Endodermal cell (in vitro differentiated cells): ENCODE results near the gene CCDC171. TPM values are rescaled to one million over a fixed set of nuclear protein-coding genes. Genes with fewer than 3 reads are reported as not detected.

ENCODE experiments used
- DNase-seq: peaks from one replicate; pipeline ENCODE4 v3.0.0-alpha.2; 2017
- H3K27ac ChIP-seq: 2 replicates; pipeline ENCODE4 v1.5.1; 2013; ENCODE audit warnings: mild to moderate bottlenecking, low read depth, low read length, moderate library complexity
- H3K27me3 ChIP-seq: 2 replicates; pipeline ENCODE4 v1.6.1; 2013; ENCODE audit warnings: mild to moderate bottlenecking, low read length, moderate library complexity; ENCODE audit not compliant: insufficient read depth, control insufficient read depth, poor library complexity, severe bottlenecking
- H3K36me3 ChIP-seq: 2 replicates; pipeline ENCODE4 v1.7.0; 2013; ENCODE audit warnings: mild to moderate bottlenecking, low read length, moderate library complexity; ENCODE audit not compliant: control insufficient read depth, insufficient read depth
- H3K4me1 ChIP-seq: one replicate; pipeline ENCODE4 v1.7.0; 2013; ENCODE audit warnings: low read length; ENCODE audit not compliant: control insufficient read depth, insufficient read depth
- H3K4me3 ChIP-seq: 2 replicates; pipeline ENCODE4 v1.5.1; 2013; ENCODE audit warnings: mild to moderate bottlenecking, low read length, moderate library complexity
- H3K9ac ChIP-seq: 2 replicates; pipeline ENCODE4 v1.6.1; 2013; ENCODE audit warnings: mild to moderate bottlenecking, low read length, moderate library complexity; ENCODE audit not compliant: poor library complexity, severe bottlenecking; ENCODE audit errors: extremely low read depth
- H3K9me3 ChIP-seq: 2 replicates; pipeline ENCODE4 v1.6.1; 2013; ENCODE audit warnings: mild to moderate bottlenecking, low read length, moderate library complexity; ENCODE audit not compliant: control insufficient read depth
- H3K27ac Mint-ChIP-seq: 2 replicates; pipeline ENCODE4 v1.8.0; 2020; ENCODE audit warnings: mixed read lengths
- H3K27me3 Mint-ChIP-seq: 2 replicates; pipeline ENCODE4 v1.8.0; 2021; ENCODE audit warnings: mild to moderate bottlenecking, mixed read lengths; ENCODE audit not compliant: insufficient read depth
- H3K36me3 Mint-ChIP-seq: 2 replicates; pipeline ENCODE4 v1.8.0; 2020; ENCODE audit warnings: low read depth, mixed read lengths
- H3K4me1 Mint-ChIP-seq: 2 replicates; pipeline ENCODE4 v1.8.0; 2020; ENCODE audit warnings: mixed read lengths
- H3K4me3 Mint-ChIP-seq: 2 replicates; pipeline ENCODE4 v1.8.0; 2020; ENCODE audit warnings: mild to moderate bottlenecking, moderate library complexity, mixed read lengths
- H3K9me3 Mint-ChIP-seq: 2 replicates; pipeline ENCODE4 v1.8.0; 2020; ENCODE audit warnings: mild to moderate bottlenecking, mixed read lengths
- CTCF ChIP-seq: fragments of 200-600 bp; sonication (generic); conservative IDR thresholded peaks from 2 replicates; pipeline ENCODE4 v1.5.0; 2021; ENCODE audit warnings: antibody characterized with exemption, mild to moderate bottlenecking
- WGBS, 2 experiments: methylation state at CpG; one replicate each; pipeline versions ENCODE4 v1.1.5 to v1.1.7; 2013; ENCODE audit warnings: missing lambda C conversion rate in 2 of 2, mixed read lengths in 1 of 2; ENCODE audit not compliant: insufficient coverage in 1 of 2, insufficient read length in 1 of 2; 5-methylcytosine and 5-hydroxymethylcytosine counted together
- total RNA-seq, 2 donors: library from RNA; stranded (reverse); fragmentation: NEBNext Ultra II Directional in 1 of 2; extraction: Animal tissue kit (Norgen Biotek cat#: 25700) in 1 of 2; gene quantifications; 2 replicates in 1 of 2; 3 replicates in 1 of 2; pipeline ENCODE4 v1.2.1, GENCODE V29; 2021

The CCDC171 gene
- total RNA-seq, 2 donors from 2014 or later, result 6.3 to 6.8 TPM

- WGBS, 2 experiments, result 7% methylated on average over 3 of the region's 3 CpGs; no CpG with 5 or more reads in 1 of the 2 experiments
- no peak for TF ChIP-seq CTCF
- H3K9me3 Mint-ChIP-seq, result no peaks in the 10 kb centered on the region
- peaks cover 43% of the 10 kb centered on the region for H3K4me1 Mint-ChIP-seq
- DNase-seq, result peak; percentile 84
- H3K27ac Mint-ChIP-seq, result peak overlapping the region; percentile 81
- Histone ChIP-seq H3K4me1 (peaks cover 7% of the 10 kb centered on the region), H3K9me3 (no peaks in the 10 kb centered on the region), H3K4me3 (peak overlapping the region; percentile 91), H3K9ac (no peak overlapping the region), H3K27ac (no peak overlapping the region), H3K27me3 (no peaks in the 10 kb centered on the region), H3K36me3 (peaks cover 14% of the 10 kb centered on the region)
- H3K36me3 Mint-ChIP-seq, result peaks cover 20% of the 10 kb centered on the region
- H3K4me3 Mint-ChIP-seq, result peak overlapping the region; percentile 83
- H3K27me3 Mint-ChIP-seq, result no peaks in the 10 kb centered on the region
These were observed 40.0 kb upstream of the CCDC171 start for GRCh38 chr9:15512889-15513288.

GRCh38 chr9:15513335-15513734, 39.5 kb upstream of the CCDC171 start:
- Histone ChIP-seq H3K36me3 (peaks cover 9% of the 10 kb centered on the region), H3K27ac (no peak overlapping the region), H3K27me3 (no peaks in the 10 kb centered on the region), H3K9me3 (no peaks in the 10 kb centered on the region), H3K4me1 (peaks cover 7% of the 10 kb centered on the region), H3K4me3 (no peak overlapping the region), H3K9ac (no peak overlapping the region)
- DNase-seq, result peak; percentile 88
- peaks cover 15% of the 10 kb centered on the region for H3K36me3 Mint-ChIP-seq
- H3K4me3 Mint-ChIP-seq, result no peak overlapping the region
- H3K27me3 Mint-ChIP-seq, result no peaks in the 10 kb centered on the region
- H3K27ac Mint-ChIP-seq, result peak overlapping the region; percentile 75
- peak; percentile 72 for TF ChIP-seq CTCF
- no peaks in the 10 kb centered on the region for H3K9me3 Mint-ChIP-seq
- WGBS, 2 experiments, result 27 to 33% methylated on average over 1 of the region's 1 CpG
- peaks cover 39% of the 10 kb centered on the region for H3K4me1 Mint-ChIP-seq

- no peaks in the 10 kb centered on the region for H3K27me3 ChIP-seq
- TF ChIP-seq CTCF, result no peak
These were observed 33.0 kb upstream of the CCDC171 start for GRCh38 chr9:15519831-15520230.

More at GRCh38 chr9:15519831-15520230, 33.0 kb upstream of the CCDC171 start:
- H3K36me3 Mint-ChIP-seq, result no peaks in the 10 kb centered on the region
- peaks cover 25% of the 10 kb centered on the region for H3K4me1 Mint-ChIP-seq
- 96 to 100% methylated on average over 1 of the region's 2 CpGs for WGBS, 2 experiments
- Histone ChIP-seq H3K4me1 (peaks cover 5% of the 10 kb centered on the region), H3K9me3 (no peaks in the 10 kb centered on the region), H3K4me3 (no peak overlapping the region), H3K36me3 (no peaks in the 10 kb centered on the region), H3K27ac (no peak overlapping the region), H3K9ac (no peak overlapping the region)
- DNase-seq, result no peak
- H3K4me3 Mint-ChIP-seq, result no peak overlapping the region
- no peak overlapping the region for H3K27ac Mint-ChIP-seq
- no peaks in the 10 kb centered on the region for H3K27me3 Mint-ChIP-seq
- H3K9me3 Mint-ChIP-seq, result no peaks in the 10 kb centered on the region
